Skeletal muscle satellite cell (primary cell): Measurements from ENCODE around the gene APOBEC3B. TPM values are rescaled to one million over a fixed set of nuclear protein-coding genes. Genes with fewer than 3 reads are reported as not detected.

Experiments used
- H3K27me3 ChIP-seq: 2 replicates; pipeline ENCODE4 v1.7.0; 2013; ENCODE audit warnings: low read length; ENCODE audit not compliant: control insufficient read depth, insufficient read depth
- H3K36me3 ChIP-seq: 2 replicates; pipeline ENCODE4 v1.7.0; 2013; ENCODE audit warnings: mild to moderate bottlenecking, control low read depth, low read length; ENCODE audit not compliant: insufficient read depth
- H3K4me1 ChIP-seq: 2 replicates; pipeline ENCODE4 v1.7.0; 2013; ENCODE audit warnings: low read length; ENCODE audit not compliant: control insufficient read depth, insufficient read depth
- H3K4me2 ChIP-seq: 2 replicates; pipeline ENCODE4 v1.7.0; 2013; ENCODE audit warnings: mild to moderate bottlenecking, low read length
- H3K4me3 ChIP-seq: 2 replicates; pipeline ENCODE4 v1.7.0; 2013; ENCODE audit warnings: low read length
- H3K9ac ChIP-seq: 2 replicates; pipeline ENCODE4 v1.7.0; 2013; ENCODE audit warnings: mild to moderate bottlenecking, low read depth, low read length, moderate library complexity
- H3K9me3 ChIP-seq: replicated peaks from 2 replicates; pipeline ENCODE4 v1.7.0; 2013; ENCODE audit warnings: mild to moderate bottlenecking, control low read depth, low read length
- total RNA-seq: library from RNA; depleted of rRNA; stranded (reverse); fragments of >200 nt; gene quantifications from 2 replicates; pipeline ENCODE4 v1.2.3, GENCODE V29; 2012; rRNA removed

The APOBEC3B gene
- 2.3 and 2.8 TPM in 2 replicates for total RNA-seq

GRCh38 chr22:38981992-38982927 lies at the start of gene APOBEC3B:
APOBEC3B (plus strand) TSS chr22:38982347; CDS start chr22:38982454, 107 bp downstream.
- peak within 1 kb of the TSS; percentile 66 for H3K4me3 ChIP-seq
- peaks cover 2% of the 10 kb centered on the region for H3K27me3 ChIP-seq
- H3K9ac ChIP-seq, result peak within 1 kb of the TSS; percentile 45
- peak within 1 kb of the TSS; percentile 81 for H3K4me2 ChIP-seq
- peaks cover 16% of the 10 kb centered on the region for H3K4me1 ChIP-seq
- H3K36me3 ChIP-seq, result no peaks in the 10 kb centered on the region
- H3K9me3 ChIP-seq, result no peaks in the 10 kb centered on the region

- Histone ChIP-seq H3K27me3 (peaks cover 74% of the 10 kb centered on the region), H3K4me3 (no peak overlapping the region)
These were observed 47.1 kb upstream of the APOBEC3B start for GRCh38 chr22:38935023-38935422.

GRCh38 chr22:38935616-38936015 lies 46.5 kb upstream of the APOBEC3B start:
- Histone ChIP-seq H3K9ac (no peak overlapping the region), H3K27me3 (peaks cover 73% of the 10 kb centered on the region), H3K36me3 (no peaks in the 10 kb centered on the region), H3K4me1 (no peaks in the 10 kb centered on the region), H3K4me3 (no peak overlapping the region), H3K9me3 (no peaks in the 10 kb centered on the region), H3K4me2 (no peak overlapping the region)

More at GRCh38 chr22:38935023-38935422, 47.1 kb upstream of the APOBEC3B start:
- no peaks in the 10 kb centered on the region for H3K4me1 ChIP-seq
- no peaks in the 10 kb centered on the region for H3K9me3 ChIP-seq
- H3K36me3 ChIP-seq, result no peaks in the 10 kb centered on the region
- H3K9ac ChIP-seq, result no peak overlapping the region
- H3K4me2 ChIP-seq, result no peak overlapping the region

- Histone ChIP-seq H3K4me3 (no peak overlapping the region), H3K4me2 (no peak overlapping the region), H3K9ac (no peak overlapping the region), H3K9me3 (no peaks in the 10 kb centered on the region), H3K27me3 (peaks cover 79% of the 10 kb centered on the region), H3K36me3 (no peaks in the 10 kb centered on the region), H3K4me1 (no peaks in the 10 kb centered on the region)
These were observed 45.6 kb upstream of the APOBEC3B start for GRCh38 chr22:38936562-38936961.

GRCh38 chr22:38937036-38937435 lies 45.1 kb upstream of the APOBEC3B start:
- H3K27me3 ChIP-seq, result peaks cover 83% of the 10 kb centered on the region
- no peaks in the 10 kb centered on the region for H3K9me3 ChIP-seq
- H3K4me2 ChIP-seq, result no peak overlapping the region
- no peak overlapping the region for H3K4me3 ChIP-seq
- no peaks in the 10 kb centered on the region for H3K36me3 ChIP-seq
- H3K4me1 ChIP-seq, result no peaks in the 10 kb centered on the region
- no peak overlapping the region for H3K9ac ChIP-seq

GRCh38 chr22:38937541-38937940 lies 44.6 kb upstream of the APOBEC3B start:
- peaks cover 80% of the 10 kb centered on the region for H3K27me3 ChIP-seq
- no peak overlapping the region for H3K9ac ChIP-seq
- H3K4me1 ChIP-seq, result no peaks in the 10 kb centered on the region

GRCh38 chr22:38938221-38938620 lies 43.9 kb upstream of the APOBEC3B start:
- Histone ChIP-seq H3K4me1 (no peaks in the 10 kb centered on the region), H3K9ac (no peak overlapping the region), H3K4me3 (no peak overlapping the region), H3K4me2 (no peak overlapping the region), H3K27me3 (peaks cover 80% of the 10 kb centered on the region), H3K36me3 (no peaks in the 10 kb centered on the region), H3K9me3 (no peaks in the 10 kb centered on the region)

More at GRCh38 chr22:38937541-38937940, 44.6 kb upstream of the APOBEC3B start:
- Histone ChIP-seq H3K4me2 (no peak overlapping the region), H3K36me3 (no peaks in the 10 kb centered on the region), H3K4me3 (no peak overlapping the region), H3K9me3 (no peaks in the 10 kb centered on the region)

- H3K4me3 ChIP-seq, result no peak overlapping the region
- H3K4me1 ChIP-seq, result no peaks in the 10 kb centered on the region
- H3K9me3 ChIP-seq, result no peaks in the 10 kb centered on the region
- peaks cover 82% of the 10 kb centered on the region for H3K27me3 ChIP-seq
- no peaks in the 10 kb centered on the region for H3K36me3 ChIP-seq
- no peak overlapping the region for H3K4me2 ChIP-seq
- no peak overlapping the region for H3K9ac ChIP-seq
These were observed 43.2 kb upstream of the APOBEC3B start for GRCh38 chr22:38938925-38939324.

- Histone ChIP-seq H3K4me3 (no peak overlapping the region), H3K36me3 (no peaks in the 10 kb centered on the region), H3K27me3 (peaks cover 89% of the 10 kb centered on the region), H3K4me2 (no peak overlapping the region), H3K9ac (no peak overlapping the region), H3K4me1 (no peaks in the 10 kb centered on the region), H3K9me3 (no peaks in the 10 kb centered on the region)
These were observed 41.2 kb upstream of the APOBEC3B start for GRCh38 chr22:38940811-38941384.

GRCh38 chr22:38941488-38941987 lies 40.6 kb upstream of the APOBEC3B start:
- no peak overlapping the region for H3K4me3 ChIP-seq

GRCh38 chr22:38942702-38943101 lies 39.4 kb upstream of the APOBEC3B start:
- no peak overlapping the region for H3K4me2 ChIP-seq
- no peaks in the 10 kb centered on the region for H3K4me1 ChIP-seq
- H3K9ac ChIP-seq, result no peak overlapping the region
- H3K4me3 ChIP-seq, result no peak overlapping the region
- H3K27me3 ChIP-seq, result peaks cover 86% of the 10 kb centered on the region
- no peaks in the 10 kb centered on the region for H3K9me3 ChIP-seq
- no peaks in the 10 kb centered on the region for H3K36me3 ChIP-seq

More at GRCh38 chr22:38941488-38941987, 40.6 kb upstream of the APOBEC3B start:
- Histone ChIP-seq H3K4me2 (no peak overlapping the region), H3K4me1 (no peaks in the 10 kb centered on the region), H3K9ac (no peak overlapping the region), H3K36me3 (no peaks in the 10 kb centered on the region), H3K9me3 (no peaks in the 10 kb centered on the region), H3K27me3 (peaks cover 86% of the 10 kb centered on the region)
